Nephron (organoid): ENCODE data around the gene DMBT1.

Experiments
- H3K27ac Mint-ChIP-seq, 3 experiments: 2 replicates each; pipeline ENCODE4 v1.8.0; 2020; ENCODE audit warnings: mixed read lengths in 3 of 3, mild to moderate bottlenecking in 2 of 3, moderate library complexity in 1 of 3
- H3K27me3 Mint-ChIP-seq: 2 replicates; pipeline ENCODE4 v1.8.0; 2021; ENCODE audit warnings: low read depth, mild to moderate bottlenecking, moderate library complexity, mixed read lengths
- H3K36me3 Mint-ChIP-seq: 2 replicates; pipeline ENCODE4 v1.8.0; 2020; ENCODE audit warnings: low read depth, mixed read lengths
- H3K4me1 Mint-ChIP-seq: 2 replicates; pipeline ENCODE4 v1.8.0; 2020; ENCODE audit warnings: mixed read lengths
- H3K4me3 Mint-ChIP-seq, 3 experiments: 2 replicates each; pipeline ENCODE4 v1.8.0; 2020; ENCODE audit warnings: mild to moderate bottlenecking in 3 of 3, mixed read lengths in 3 of 3, moderate library complexity in 2 of 3
- H3K9me3 Mint-ChIP-seq: 2 replicates; pipeline ENCODE4 v1.8.0; 2020; ENCODE audit warnings: mixed read lengths
- CTCF ChIP-seq, 3 experiments: fragments of 200-600 bp; sonication (generic); IDR thresholded peaks; one replicate each; pipeline ENCODE4 v1.5.0; 2021; ENCODE audit warnings: antibody characterized with exemption in 3 of 3; ENCODE audit not compliant: unreplicated experiment in 3 of 3

The DMBT1 gene

GRCh38 chr10:122643931-122644534 lies 83.5 kb downstream of the DMBT1 start:
- no peak overlapping the region for H3K4me3 Mint-ChIP-seq
- no peak overlapping the region for H3K27ac Mint-ChIP-seq
- TF ChIP-seq CTCF (IDR thresholded peaks at IDR 0.05; ENCODE audit: unreplicated experiment in 3 of 3), result no peak
- H3K4me1 Mint-ChIP-seq, result no peaks in the 10 kb centered on the region
- peaks cover 23% of the 10 kb centered on the region for H3K27me3 Mint-ChIP-seq
- no peaks in the 10 kb centered on the region for H3K36me3 Mint-ChIP-seq
- no peaks in the 10 kb centered on the region for H3K9me3 Mint-ChIP-seq

DNA sequence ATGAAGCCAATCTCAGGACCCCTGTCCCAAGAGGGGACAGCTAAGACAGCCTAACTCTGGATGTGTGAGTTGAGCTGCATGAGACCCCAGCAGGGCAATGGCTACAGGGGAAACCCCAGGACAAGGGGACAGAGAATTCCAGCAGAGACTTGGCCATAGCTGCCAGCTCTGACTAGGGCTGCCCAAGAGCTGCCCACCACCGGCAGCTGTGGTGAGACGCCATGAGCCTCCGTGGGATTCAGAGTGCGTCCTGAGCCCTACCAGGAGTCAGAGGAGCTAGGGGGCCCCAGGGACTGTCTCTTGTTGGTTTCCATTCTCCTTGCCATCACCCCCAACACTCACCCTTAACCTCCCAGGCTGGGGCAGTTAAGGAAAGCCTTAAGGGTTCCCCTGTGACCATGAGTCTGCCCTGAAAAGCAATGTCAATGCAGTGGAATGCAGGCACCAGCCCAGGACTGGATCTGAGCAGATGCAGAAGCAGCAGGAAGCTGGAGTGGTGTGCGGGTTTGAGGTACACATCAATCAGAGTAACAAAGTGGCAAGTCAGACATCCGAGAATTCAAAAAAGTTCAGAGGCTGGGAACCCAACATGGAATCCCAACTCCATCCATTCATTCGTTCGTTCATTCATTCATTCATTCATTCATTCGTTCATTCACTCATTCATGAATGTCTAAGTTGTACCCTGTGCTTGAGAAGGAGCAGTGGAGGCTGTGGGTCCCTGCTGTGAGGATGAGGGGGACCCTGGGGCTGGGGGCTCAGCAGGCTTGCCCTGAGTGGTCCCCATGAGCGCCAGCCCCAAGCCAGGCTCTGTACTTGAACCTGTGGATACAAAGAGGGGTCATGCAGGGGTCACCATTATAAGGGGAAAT lies 86.2 kb downstream of the DMBT1 start:
- no peaks in the 10 kb centered on the region for H3K36me3 Mint-ChIP-seq
- peaks cover 11% of the 10 kb centered on the region for H3K27me3 Mint-ChIP-seq
- no peaks in the 10 kb centered on the region for H3K4me1 Mint-ChIP-seq
- no peak overlapping the region for H3K4me3 Mint-ChIP-seq
- H3K9me3 Mint-ChIP-seq, result no peaks in the 10 kb centered on the region
- no peak overlapping the region for H3K27ac Mint-ChIP-seq
- TF ChIP-seq CTCF (IDR thresholded peaks at IDR 0.05; ENCODE audit: unreplicated experiment in 3 of 3), result no peak

DNA sequence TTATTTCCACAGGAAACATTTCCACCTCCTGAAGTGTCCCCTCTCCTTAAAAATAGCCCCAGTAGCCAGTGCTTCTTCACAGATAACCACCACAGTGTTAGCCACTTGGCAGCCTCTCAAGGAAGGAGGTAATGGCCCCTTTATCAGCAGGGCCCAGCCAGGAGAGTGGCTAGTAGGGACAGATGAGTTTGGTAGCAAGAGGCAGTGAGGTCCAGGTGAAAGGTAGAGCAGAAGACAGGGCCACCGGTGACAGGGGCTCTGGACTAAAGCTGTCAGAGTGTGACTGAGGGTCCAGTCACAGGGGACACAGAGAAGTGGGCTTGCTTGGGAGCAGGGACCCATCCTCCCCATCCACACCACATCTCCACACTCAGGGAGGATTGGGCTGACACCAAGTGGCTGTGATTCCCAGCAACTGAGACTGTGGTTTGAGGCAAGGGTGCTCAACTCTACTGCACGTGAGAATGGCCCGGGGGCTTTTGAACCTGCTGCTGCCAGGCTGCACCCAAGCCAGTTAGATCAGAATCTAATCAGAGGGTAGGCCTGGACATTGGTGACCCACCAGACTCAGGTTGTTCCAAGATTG lies 86.9 kb downstream of the DMBT1 start:
- H3K27ac Mint-ChIP-seq, result no peak overlapping the region
- no peaks in the 10 kb centered on the region for H3K4me1 Mint-ChIP-seq
- H3K4me3 Mint-ChIP-seq, result no peak overlapping the region
- H3K9me3 Mint-ChIP-seq, result no peaks in the 10 kb centered on the region
- no peaks in the 10 kb centered on the region for H3K36me3 Mint-ChIP-seq
- no peak for TF ChIP-seq CTCF (IDR thresholded peaks at IDR 0.05; ENCODE audit: unreplicated experiment in 3 of 3)
- peaks cover 11% of the 10 kb centered on the region for H3K27me3 Mint-ChIP-seq

- no peak overlapping the region for H3K4me3 Mint-ChIP-seq
- H3K36me3 Mint-ChIP-seq, result no peaks in the 10 kb centered on the region
- no peaks in the 10 kb centered on the region for H3K4me1 Mint-ChIP-seq
- TF ChIP-seq CTCF (IDR thresholded peaks at IDR 0.05; ENCODE audit: unreplicated experiment in 3 of 3), result peak; percentile 78 to 80 (median 79)
- no peaks in the 10 kb centered on the region for H3K9me3 Mint-ChIP-seq
- no peak overlapping the region for H3K27ac Mint-ChIP-seq
- H3K27me3 Mint-ChIP-seq, result peaks cover 15% of the 10 kb centered on the region
Measured at GRCh38 chr10:122648599-122649428, 88.3 kb downstream of the DMBT1 start.

DNA sequence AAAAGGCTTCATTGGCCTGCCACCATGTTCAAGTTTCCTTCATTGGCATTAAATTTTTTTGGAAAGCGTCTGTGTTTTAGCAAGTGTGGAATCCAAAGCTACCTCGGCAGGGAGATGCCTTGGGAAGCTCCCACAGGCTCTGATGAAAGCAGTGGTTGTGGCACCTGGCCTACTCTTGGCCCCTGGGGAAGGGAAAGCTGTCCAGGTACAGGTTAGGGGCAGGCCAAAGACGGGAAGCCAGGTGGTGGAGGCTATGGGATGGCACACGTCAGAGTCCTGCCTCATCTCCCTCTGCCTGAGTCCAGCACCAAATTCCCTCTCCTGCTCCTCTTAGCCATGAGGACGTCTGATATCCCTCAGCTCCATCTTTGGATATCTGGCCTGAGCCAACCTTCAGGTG lies 89.3 kb downstream of the DMBT1 start:
- Mint-ChIP-seq H3K27ac (no peak overlapping the region), H3K27me3 (peaks cover 15% of the 10 kb centered on the region), H3K9me3 (no peaks in the 10 kb centered on the region), H3K4me3 (no peak overlapping the region), H3K4me1 (no peaks in the 10 kb centered on the region), H3K36me3 (no peaks in the 10 kb centered on the region)
- TF ChIP-seq CTCF (IDR thresholded peaks at IDR 0.05; ENCODE audit: unreplicated experiment in 3 of 3), result no peak
